T-helper 1 cell (primary cell): ENCODE data around the gene FBXL17.

ENCODE experiments used
- DNase-seq, 5 donors: peaks; one replicate each; pipeline ENCODE4 v3.0.0-alpha.2; 2012 to 2020

FBXL17 gene

GRCh38 chr5:108372369-108372768 is 9.5 kb downstream of the FBXL17 start:
- no peak for DNase-seq

DNA sequence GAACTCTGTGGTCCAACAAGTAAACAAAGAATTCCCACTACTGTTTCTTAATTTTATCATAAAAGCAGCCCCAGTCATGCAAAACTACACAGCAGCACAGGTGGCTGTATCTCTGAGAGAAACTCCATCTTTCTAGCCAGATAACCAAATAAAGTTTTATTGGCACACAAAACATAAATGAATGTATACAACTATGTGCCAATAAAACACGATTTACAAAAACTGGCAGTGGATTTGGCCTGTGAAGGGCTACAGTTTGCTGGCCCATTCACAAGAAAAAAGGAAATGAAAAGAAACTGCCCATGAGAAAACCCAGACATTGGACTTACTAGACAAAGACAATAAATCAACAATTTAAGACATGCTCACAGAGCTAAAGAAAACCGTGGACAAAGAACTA is 10.6 kb downstream of the FBXL17 start:
- no peak for DNase-seq

DNA sequence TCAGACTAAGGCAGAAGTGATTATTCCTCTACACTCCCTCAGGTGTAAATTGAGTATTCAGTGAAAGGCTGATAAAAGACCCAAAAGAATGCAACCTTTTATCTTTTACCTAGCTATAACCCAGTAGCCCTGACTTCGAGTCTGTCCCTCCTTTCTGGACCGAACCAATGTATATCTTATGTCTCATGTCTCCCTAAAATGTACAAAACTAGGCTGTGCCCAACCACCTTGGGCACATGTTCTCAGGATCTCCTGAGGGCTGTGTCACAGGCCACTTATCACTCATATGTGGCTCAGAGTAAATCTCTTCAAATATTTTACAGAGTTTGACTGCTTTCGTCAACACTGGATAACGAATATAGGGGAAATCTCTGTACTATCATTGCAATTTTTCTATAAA is 12.7 kb downstream of the FBXL17 start:
- no peak for DNase-seq

- DNase-seq, result no peak
Measured at GRCh38 chr5:108367679-108368334, 14.1 kb downstream of the FBXL17 start.

DNA sequence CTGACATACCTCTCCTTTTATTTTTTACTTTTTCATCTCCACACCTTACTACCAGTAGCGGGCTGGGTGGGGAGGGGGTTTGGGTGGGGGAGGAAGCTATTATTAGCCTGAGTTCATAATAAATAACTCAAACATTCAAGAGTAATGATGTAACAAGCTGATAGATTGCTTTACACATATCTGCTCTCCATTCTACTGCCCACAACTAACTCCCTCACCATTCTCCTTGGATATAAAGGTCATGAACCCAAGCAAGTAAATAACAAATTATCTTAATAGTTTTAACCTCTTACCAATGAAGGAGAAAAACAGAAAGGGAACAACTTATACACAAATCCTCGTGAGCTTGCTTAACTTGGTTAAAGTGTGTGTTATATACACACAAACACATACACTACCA is 15.4 kb downstream of the FBXL17 start:
- DNase-seq, result no peak

- no peak for DNase-seq
Measured at GRCh38 chr5:108361771-108362170, 20.1 kb downstream of the FBXL17 start.

GRCh38 chr5:108361239-108361638 is 20.7 kb downstream of the FBXL17 start:
- no peak for DNase-seq

DNA sequence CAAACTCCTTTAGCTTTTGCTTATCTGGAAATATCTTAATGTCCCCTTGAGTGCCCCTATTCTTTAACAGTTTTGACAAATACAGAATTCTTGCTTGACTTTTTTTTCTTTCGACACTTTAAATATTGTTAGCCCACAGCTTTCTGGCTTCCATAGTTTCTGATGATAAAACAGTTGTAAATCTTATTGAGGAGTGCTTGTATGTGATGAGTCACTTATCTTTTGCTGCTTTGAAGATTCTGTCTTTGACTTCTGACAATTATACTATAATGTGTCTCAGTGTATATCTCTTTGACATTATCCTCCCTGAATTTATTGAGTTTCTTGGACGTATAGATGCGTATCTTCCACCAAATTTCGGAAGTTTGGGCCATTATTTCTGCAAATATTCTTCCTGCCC is 21.6 kb downstream of the FBXL17 start:
- DNase-seq, result no peak

- no peak for DNase-seq
Measured at GRCh38 chr5:108356286-108356685, 25.6 kb downstream of the FBXL17 start.

GRCh38 chr5:108353087-108353486 is 28.8 kb downstream of the FBXL17 start:
- DNase-seq, result no peak

DNA sequence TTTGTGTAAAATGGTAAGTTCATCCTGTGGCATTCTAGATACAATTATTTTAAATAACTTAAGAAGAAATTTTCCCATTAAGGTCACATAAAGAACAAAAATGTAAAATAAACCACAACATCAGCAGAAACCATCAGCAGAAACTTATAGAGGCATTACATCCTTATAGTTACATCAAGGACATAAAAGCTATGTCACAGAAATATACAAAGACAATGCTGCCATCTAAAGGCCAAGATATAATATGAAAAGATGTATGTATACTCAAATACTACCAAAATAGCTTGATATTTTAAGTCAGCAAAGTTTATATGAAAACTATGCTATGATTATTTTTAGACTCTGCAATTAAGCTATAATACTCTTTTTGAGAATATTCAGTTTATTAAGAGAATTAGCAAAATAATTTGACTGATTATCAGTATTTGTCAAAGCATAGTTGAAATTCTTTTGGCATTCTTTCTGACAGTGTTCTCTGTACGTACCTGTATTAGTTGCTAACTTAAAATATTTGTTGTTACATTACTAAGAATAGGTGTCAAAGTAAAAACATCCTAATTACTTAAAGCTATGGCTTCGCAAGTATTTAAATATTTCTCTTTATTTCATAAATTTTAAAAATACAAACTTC is 36.2 kb downstream of the FBXL17 start:
- peak in 1 of 5 donors; percentile 42 for DNase-seq

DNA sequence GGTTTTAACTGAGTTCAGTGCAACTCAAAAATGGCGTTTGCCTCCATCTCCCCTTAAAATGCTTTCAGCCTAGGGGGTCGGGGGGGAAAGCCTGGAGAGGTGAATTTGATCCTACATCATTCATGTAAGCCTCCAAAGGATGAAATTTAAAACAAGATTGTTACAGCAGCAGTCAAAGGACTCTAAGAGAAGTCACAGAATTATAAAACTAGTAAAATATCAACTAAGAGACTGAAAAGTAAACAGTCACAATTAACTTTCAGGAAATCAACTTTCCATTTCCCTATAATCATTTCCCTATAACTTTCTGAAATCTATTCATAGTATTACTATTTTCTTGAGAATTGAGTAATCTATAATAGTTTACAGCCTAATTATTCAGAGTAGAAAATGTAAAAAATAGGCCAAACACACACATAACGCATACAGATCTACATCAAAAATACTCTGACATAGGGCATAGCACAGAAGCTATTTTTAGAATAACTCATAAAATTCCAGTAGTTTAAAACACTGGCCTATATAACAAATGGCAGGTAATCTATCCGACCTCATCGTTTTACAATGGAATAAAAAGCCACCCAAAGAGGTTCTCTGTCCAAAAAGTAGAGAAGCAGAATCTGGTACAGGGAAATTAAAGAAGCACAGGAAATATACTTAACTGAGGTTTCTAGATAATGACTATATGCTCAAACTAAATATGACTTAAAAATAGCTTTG is 37.6 kb downstream of the FBXL17 start:
- DNase-seq, result no peak

GRCh38 chr5:108341866-108342265 is 40.0 kb downstream of the FBXL17 start:
- DNase-seq, result no peak

DNA sequence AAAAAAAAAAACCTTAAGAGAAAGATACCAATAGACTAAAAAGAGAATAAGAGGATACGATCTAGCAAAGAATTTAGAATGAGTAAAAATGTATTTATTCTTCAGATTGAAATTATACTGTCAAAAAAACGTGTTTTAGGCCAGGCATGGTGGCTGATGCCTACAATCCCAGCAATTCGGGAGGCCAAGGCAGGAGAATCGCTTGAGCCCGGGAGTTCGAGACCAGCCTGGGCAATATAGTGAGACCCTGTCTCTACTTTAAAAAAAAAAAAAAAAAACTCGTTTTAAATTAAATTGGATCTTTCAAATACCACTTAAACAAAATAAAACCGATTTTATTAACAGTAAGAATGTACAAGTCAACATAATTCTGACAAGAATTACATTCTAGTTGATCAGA is 41.8 kb downstream of the FBXL17 start:
- DNase-seq, result no peak

DNA sequence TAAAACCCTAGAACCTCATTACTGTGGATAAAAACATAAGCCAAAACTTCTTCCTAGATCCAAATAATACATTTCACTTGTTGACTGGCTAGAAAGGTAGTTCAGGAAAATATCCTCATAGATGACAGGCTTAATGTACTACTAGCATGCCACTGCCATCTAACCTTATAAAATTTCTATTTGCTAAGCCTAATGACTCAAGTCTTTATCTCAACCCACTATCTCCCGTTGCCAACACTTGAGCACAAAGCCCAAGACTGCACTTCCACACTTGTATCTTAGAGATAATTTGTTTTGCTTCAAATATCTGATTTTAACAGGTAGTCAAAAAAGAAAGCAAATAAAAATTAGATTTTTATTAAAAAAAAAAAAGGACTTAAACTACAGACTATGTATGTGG is 42.7 kb downstream of the FBXL17 start:
- no peak for DNase-seq

DNA sequence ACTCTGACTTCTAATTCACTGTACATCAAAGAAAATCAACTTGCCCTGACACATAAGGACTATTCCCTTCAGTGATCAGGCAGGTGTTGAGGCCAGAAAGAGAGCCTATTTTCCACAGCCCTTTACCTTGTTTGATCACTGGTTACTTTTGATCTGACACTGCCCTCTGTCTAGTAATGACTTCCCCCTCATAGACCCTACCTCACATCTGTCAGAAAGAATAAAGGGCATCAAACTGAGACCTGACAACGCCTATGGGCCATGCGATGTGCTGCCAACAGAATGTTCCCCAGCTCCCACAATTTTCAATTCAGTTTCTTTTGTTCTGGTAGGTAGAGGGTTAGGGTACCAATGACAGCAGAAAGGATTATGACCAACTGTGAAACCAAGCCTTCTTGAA is 47.7 kb downstream of the FBXL17 start:
- no peak for DNase-seq

- DNase-seq, result no peak
Measured at GRCh38 chr5:108326982-108327381, 54.9 kb downstream of the FBXL17 start.

GRCh38 chr5:108324886-108325285 is 57.0 kb downstream of the FBXL17 start:
- no peak for DNase-seq

DNA sequence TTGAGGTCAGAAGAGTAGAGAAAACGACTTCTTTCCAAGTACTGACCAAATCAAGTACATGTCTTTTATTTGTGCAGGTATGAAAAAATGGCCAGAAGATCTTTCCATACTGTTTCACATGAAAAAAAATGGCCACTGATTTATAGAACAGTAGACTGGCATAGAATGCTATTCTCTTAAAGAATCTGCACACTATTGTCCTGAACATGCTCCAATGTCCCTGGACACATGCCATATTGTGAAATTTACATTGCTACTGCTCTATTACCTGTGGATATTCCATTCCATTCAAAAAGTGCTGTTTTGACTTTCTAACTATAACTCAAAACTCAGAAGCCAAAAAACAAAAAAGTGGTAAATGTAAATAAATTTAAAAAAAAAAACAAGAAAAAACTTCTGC is 60.6 kb downstream of the FBXL17 start:
- DNase-seq, result no peak

GRCh38 chr5:108320231-108320630 is 61.7 kb downstream of the FBXL17 start:
- DNase-seq, result no peak

GRCh38 chr5:108315829-108316228 is 66.1 kb downstream of the FBXL17 start:
- no peak for DNase-seq

DNA sequence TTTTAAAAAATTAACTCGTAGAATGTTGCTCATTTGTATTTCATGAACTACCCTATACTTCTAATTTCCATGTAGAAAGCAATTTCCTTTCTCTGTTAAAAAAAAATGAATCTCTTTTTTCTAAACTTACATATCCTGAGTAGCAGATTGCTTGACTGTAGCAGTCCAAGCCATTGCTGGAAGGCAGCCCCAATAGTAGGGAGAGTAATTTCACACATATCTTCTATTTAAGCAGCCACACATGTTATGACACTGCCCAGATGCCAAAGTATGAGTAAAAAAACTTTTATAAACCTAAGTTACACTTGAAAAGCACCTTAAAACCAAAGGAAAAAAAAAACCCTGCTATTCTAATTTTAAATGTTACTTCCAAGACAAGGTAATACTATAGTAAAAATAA is 69.6 kb downstream of the FBXL17 start:
- no peak for DNase-seq

GRCh38 chr5:108311682-108312081 is 70.2 kb downstream of the FBXL17 start:
- DNase-seq, result peak in 1 of 5 donors; percentile 46

DNA sequence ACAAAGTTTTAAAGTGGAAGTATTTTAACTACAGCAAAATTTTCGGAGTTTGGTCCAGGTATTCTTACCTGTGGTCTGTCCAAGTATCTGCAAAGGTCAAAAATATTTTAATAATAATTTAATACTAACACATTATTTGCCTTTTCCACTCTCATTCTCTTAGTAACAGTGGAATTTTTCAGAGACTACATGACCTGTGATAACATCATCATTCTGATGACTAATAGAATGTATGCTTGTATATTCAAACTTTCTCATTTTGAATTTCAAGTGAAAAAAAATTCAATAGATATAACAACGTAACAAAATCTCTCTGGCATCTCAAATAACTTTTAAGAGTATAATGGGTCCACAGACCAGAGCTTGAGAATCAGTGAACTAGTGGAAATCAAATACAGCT is 78.3 kb downstream of the FBXL17 start:
- DNase-seq, result no peak
